Measurements from ENCODE around the gene CEP162.

GRCh38 chr6:84082689-84083265, 144.7 kb downstream of the CEP162 start:
- no peak for TF ChIP-seq POLR2A (IDR thresholded peaks at IDR 0.05; ENCODE audit: low read depth, low read length)
- no peak for TF ChIP-seq POLR2AphosphoS5 (IDR thresholded peaks at IDR 0.05; ENCODE audit: low read depth, low read length)
- TF ChIP-seq SPI1 (IDR thresholded peaks at IDR 0.05; ENCODE audit: low read depth, low read length) = no peak
